Measurements from ENCODE around the gene CLIC6.

The CLIC6 gene

GRCh38 chr21:34705011-34705410, 36.2 kb downstream of the CLIC6 start (continued):
- TF ChIP-seq ZNF610 (tag by site-specific recombination; IDR thresholded peaks at IDR 0.05; ENCODE audit: borderline replicate concordance) (no peak), ZNF280C (tag by site-specific recombination; IDR thresholded peaks at IDR 0.05) (no peak), ZNF10 (tag by site-specific recombination; IDR thresholded peaks at IDR 0.05) (no peak), ZNF513 (tag by site-specific recombination; IDR thresholded peaks at IDR 0.05) (no peak), ZNF239 (tag by site-specific recombination; IDR thresholded peaks at IDR 0.05) (no peak), ZNF791 (tag by site-specific recombination; IDR thresholded peaks at IDR 0.05) (no peak), ZNF529 (tag by site-specific recombination; IDR thresholded peaks at IDR 0.05; ENCODE audit: insufficient replicate concordance) (no peak), ZNF394 (tag by site-specific recombination; IDR thresholded peaks at IDR 0.05; ENCODE audit: borderline replicate concordance) (no peak)

GRCh38 chr21:34706337-34706736, 37.5 kb downstream of the CLIC6 start:
- ChIA-PET CTCF (interaction anchor here (0.6 to 1.0 kb wide), 4 partner anchors 15 to 139 kb away, joined by 3 to 4 read pairs (median 4); no protein-coding TSS in a partner anchor), POLR2A (no interaction called here)
- H3K27ac ChIP-seq (ENCODE audit: extremely low read depth, low read depth, low read length): no peak overlapping the region
- H3K4me1 ChIP-seq (ENCODE audit: control insufficient read depth, insufficient read depth, low read length): no peaks in the 10 kb centered on the region
- no peaks in the 10 kb centered on the region for H3K9me3 ChIP-seq (ENCODE audit: control insufficient read depth, insufficient read depth, low read depth, low read length)
- H3K36me3 ChIP-seq (ENCODE audit: control insufficient read depth in 2 of 2, insufficient read depth in 1 of 2, low read length in 2 of 2): no peaks in the 10 kb centered on the region
- no peak overlapping the region for H3K4me3 ChIP-seq (ENCODE audit: low read depth, low read length)
- TF ChIP-seq KLF16 (tag by site-specific recombination; IDR thresholded peaks at IDR 0.05): no peak
- no peak for TF ChIP-seq SCRT2 (tag by site-specific recombination; IDR thresholded peaks at IDR 0.05)
- no peak for TF ChIP-seq KLF10 (tag by site-specific recombination; IDR thresholded peaks at IDR 0.05)
- no peak for TF ChIP-seq ZNF664 (tag by site-specific recombination; IDR thresholded peaks at IDR 0.05)
- TF ChIP-seq ZNF530 (tag by site-specific recombination; IDR thresholded peaks at IDR 0.05; ENCODE audit: low read depth): no peak

- POLR2A ChIA-PET: no interaction called here
- CTCF ChIA-PET: interaction anchor here (0.7 kb wide), 1 partner anchor 15 kb away, joined by 3 read pairs; no protein-coding TSS in a partner anchor
- Histone ChIP-seq H3K4me1 (ENCODE audit: control insufficient read depth, insufficient read depth, low read length) (no peaks in the 10 kb centered on the region), H3K4me3 (ENCODE audit: low read depth, low read length) (no peak overlapping the region), H3K27ac (ENCODE audit: extremely low read depth, low read depth, low read length) (no peak overlapping the region), H3K9me3 (ENCODE audit: control insufficient read depth, insufficient read depth, low read depth, low read length) (no peaks in the 10 kb centered on the region), H3K36me3 (ENCODE audit: control insufficient read depth in 2 of 2, insufficient read depth in 1 of 2, low read length in 2 of 2) (no peaks in the 10 kb centered on the region)
- no peak for TF ChIP-seq ZNF544 (tag by site-specific recombination; IDR thresholded peaks at IDR 0.05)
- no peak for TF ChIP-seq ZSCAN30 (tag by site-specific recombination; IDR thresholded peaks at IDR 0.05)
- no peak for TF ChIP-seq ZBTB8A (tag by site-specific recombination; IDR thresholded peaks at IDR 0.05)
- TF ChIP-seq SP3 (tag by site-specific recombination; IDR thresholded peaks at IDR 0.05): no peak
- no peak for TF ChIP-seq ZNF449 (tag by site-specific recombination; IDR thresholded peaks at IDR 0.05)
- TF ChIP-seq ZNF596 (tag by site-specific recombination; IDR thresholded peaks at IDR 0.05): no peak
- TF ChIP-seq ZNF423 (tag by site-specific recombination; IDR thresholded peaks at IDR 0.05): no peak
- no peak for TF ChIP-seq ZNF624 (tag by site-specific recombination; IDR thresholded peaks at IDR 0.05)
- TF ChIP-seq ZXDB (tag by site-specific recombination; IDR thresholded peaks at IDR 0.05): no peak
- no peak for TF ChIP-seq YY2 (tag by site-specific recombination; IDR thresholded peaks at IDR 0.05)
- TF ChIP-seq ZNF626 (tag by site-specific recombination; IDR thresholded peaks at IDR 0.05): no peak
- no peak for TF ChIP-seq KLF7 (tag by site-specific recombination; IDR thresholded peaks at IDR 0.05; ENCODE audit: borderline replicate concordance)
- no peak for TF ChIP-seq ZNF341 (tag by site-specific recombination; IDR thresholded peaks at IDR 0.05; ENCODE audit: low read depth)
- no peak for TF ChIP-seq ZBTB26 (tag by site-specific recombination; optimal IDR thresholded peaks at IDR 0.05)
- TF ChIP-seq ZNF501 (tag by site-specific recombination; IDR thresholded peaks at IDR 0.05): no peak
These were observed 39.1 kb downstream of the CLIC6 start for GRCh38 chr21:34707876-34708325.

Data from HEK293 (cell line).